NCI-H1694 treated with DMSO at 0.1 percent for 48 hours (cell line): ENCODE measurements around the gene ZBTB24.
"Not testable (repeated sequence)": the region's sequence is repeated elsewhere in the genome, so short reads cannot be mapped to it uniquely, and the experiment has no call there.

ENCODE experiments used
- DNase-seq: peaks from one replicate; lab custom pipeline; 2025; lab: John Stamatoyannopoulos, UW

Gene ZBTB24

GRCh38 chr6:109469591-109470189 is 13.3 kb downstream of the ZBTB24 start:
- no peak for DNase-seq

- no peak for DNase-seq
Measured at GRCh38 chr6:109467696-109468095, 15.3 kb downstream of the ZBTB24 start.

GRCh38 chr6:109466212-109466923 is 16.7 kb downstream of the ZBTB24 start:
- DNase-seq: no peak

GRCh38 chr6:109465772-109466171 is 17.2 kb downstream of the ZBTB24 start:
- DNase-seq: no peak

GRCh38 chr6:109461733-109462526 is 21.1 kb downstream of the ZBTB24 start:
- no peak for DNase-seq

- not testable (repeated sequence) for DNase-seq
Measured at GRCh38 chr6:109461205-109461604, 21.8 kb downstream of the ZBTB24 start.

GRCh38 chr6:109460161-109460829 is 22.7 kb downstream of the ZBTB24 start:
- no peak for DNase-seq

- no peak for DNase-seq
Measured at GRCh38 chr6:109458774-109459531, 24.1 kb downstream of the ZBTB24 start.

- no peak for DNase-seq
Measured at GRCh38 chr6:109457562-109457996, 25.4 kb downstream of the ZBTB24 start.

- DNase-seq: no peak
Measured at GRCh38 chr6:109456710-109457561, 26.1 kb downstream of the ZBTB24 start.

- no peak for DNase-seq
Measured at GRCh38 chr6:109456111-109456583, 26.9 kb downstream of the ZBTB24 start.

GRCh38 chr6:109455437-109456110 is 27.4 kb downstream of the ZBTB24 start, which contains the start of gene MICAL1:
MICAL1 (minus strand) TSS chr6:109455772; CDS start chr6:109454196, 1,576 bp downstream.
- no peak for DNase-seq

GRCh38 chr6:109454496-109455436 is 28.3 kb downstream of the ZBTB24 start:
- peak; percentile 61 for DNase-seq

GRCh38 chr6:109453594-109454495 is 29.2 kb downstream of the ZBTB24 start:
- peak; percentile 63 for DNase-seq

GRCh38 chr6:109453156-109453555 is 29.9 kb downstream of the ZBTB24 start:
- no peak for DNase-seq

- no peak for DNase-seq
Measured at GRCh38 chr6:109452181-109452580, 30.8 kb downstream of the ZBTB24 start.

- DNase-seq: no peak
Measured at GRCh38 chr6:109451376-109451775, 31.6 kb downstream of the ZBTB24 start.

- DNase-seq: no peak
Measured at GRCh38 chr6:109450801-109451200, 32.2 kb downstream of the ZBTB24 start.
